H1 (cell line): ENCODE measurements around the gene SIPA1L3.

ENCODE experiments used
- CBX8 ChIP-seq: fragments of 300-800, 300-1000 bp; sonication (generic); IDR thresholded peaks from 2 replicates; pipeline ENCODE4 v1.7.1; 2016; ENCODE audit warnings: low read depth, low read length, borderline replicate concordance
- CTCF ChIP-seq, 3 experiments: IDR thresholded peaks; 1 replicate in 2 of 3; 2 replicates in 1 of 3; pipeline versions ENCODE4 v1.5.1 to v1.6.1; 2011; ENCODE audit warnings: low read length in 3 of 3, mild to moderate bottlenecking in 3 of 3, inconsistent platforms in 2 of 3, low read depth in 1 of 3, moderate library complexity in 1 of 3; ENCODE audit not compliant: insufficient read depth in 1 of 3; ENCODE audit errors: control extremely low read depth in 1 of 3
- EZH2 ChIP-seq: fragments of 200-600 bp; sonication (generic); IDR thresholded peaks from 2 replicates; pipeline ENCODE4 v1.7.1; 2012; ENCODE audit warnings: low read depth, mild to moderate bottlenecking, moderate library complexity, low read length, inconsistent platforms; ENCODE audit not compliant: severe bottlenecking
- JUN ChIP-seq: IDR thresholded peaks from 2 replicates; pipeline ENCODE4 v1.6.1; 2011; ENCODE audit warnings: low read depth, mild to moderate bottlenecking, improper control_type of control experiment, low read length
- KDM1A ChIP-seq: fragments of 200-600, 300-600 bp; sonication (generic); IDR thresholded peaks from 2 replicates; pipeline ENCODE4 v1.7.1; 2016; ENCODE audit warnings: mild to moderate bottlenecking, low read length, borderline replicate concordance
- PHF8 ChIP-seq: fragments of 200-600 bp; sonication (generic); conservative IDR thresholded peaks from 2 replicates; pipeline ENCODE4 v1.7.1; 2012; ENCODE audit warnings: low read depth, mild to moderate bottlenecking, inconsistent platforms, low read length, moderate library complexity
- RAD21 ChIP-seq, 2 experiments: IDR thresholded peaks in 1 of 2; conservative IDR thresholded peaks in 1 of 2; 2 replicates each; pipeline ENCODE4 v1.6.1; 2011; ENCODE audit warnings: low read depth in 2 of 2, low read length in 2 of 2, improper control_type of control experiment in 1 of 2, inconsistent platforms in 1 of 2, mild to moderate bottlenecking in 1 of 2, moderate library complexity in 1 of 2
- SP1 ChIP-seq: IDR thresholded peaks from 2 replicates; pipeline ENCODE4 v1.6.1; 2011; ENCODE audit warnings: low read depth, low read length

- TF ChIP-seq RAD21 (IDR thresholded peaks at IDR 0.05 in 1 of 2, conservative IDR thresholded peaks at IDR 0.05 in 1 of 2; ENCODE audit: low read depth in 2 of 2, low read length in 2 of 2) (no peak), CTCF (IDR thresholded peaks at IDR 0.05; ENCODE audit: control extremely low read depth in 1 of 3, insufficient read depth in 1 of 3, low read depth in 1 of 3, low read length in 3 of 3) (no peak), PHF8 (no peak), SP1 (no peak), JUN (no peak), EZH2 (no peak), KDM1A (no peak), CBX8 (no peak)
These were observed 284.7 kb downstream of the SIPA1L3 start for GRCh38 chr19:38191747-38192146.
